ENCODE measurements around the gene LRRC55.

GRCh38 chr11:57240757-57241156 lies 59.0 kb downstream of the LRRC55 start:
- TF ChIP-seq CTCF (IDR thresholded peaks at IDR 0.05): no peak
- no peak for TF ChIP-seq EZH2 (IDR thresholded peaks at IDR 0.05)

All from neural progenitor cell (in vitro differentiated cells).